IPS-NIHi7 (cell line): ENCODE results near the gene SCG2.
"Not testable (repeated sequence)": the region's sequence is repeated elsewhere in the genome, so short reads cannot be mapped to it uniquely, and the experiment has no call there.

Source experiments
- DNase-seq: peaks from one replicate; pipeline ENCODE4 v3.0.0; 2012; ENCODE audit warnings: mixed read lengths; ENCODE audit errors: extremely low spot score

The SCG2 gene

DNA sequence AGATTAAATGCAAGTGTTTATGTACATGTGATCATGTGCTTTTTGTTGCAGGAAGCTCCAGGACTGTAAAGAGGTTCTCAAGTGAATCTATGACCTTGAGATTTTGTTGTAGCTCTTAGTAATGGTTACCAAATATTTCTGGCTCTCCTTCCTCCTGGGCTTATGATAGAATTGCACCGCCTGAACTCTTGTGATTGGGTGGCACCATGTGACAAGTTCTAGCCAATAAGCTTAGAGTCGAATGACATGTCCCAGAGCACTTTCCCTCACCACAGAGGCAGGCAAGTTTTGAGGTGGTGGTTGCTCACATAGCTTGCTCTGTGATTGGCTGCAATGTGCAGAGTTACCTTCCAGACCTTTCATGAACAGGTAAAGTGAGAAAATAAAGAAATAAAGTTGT lies 8.9 kb upstream of the SCG2 start:
- DNase-seq: no peak

DNA sequence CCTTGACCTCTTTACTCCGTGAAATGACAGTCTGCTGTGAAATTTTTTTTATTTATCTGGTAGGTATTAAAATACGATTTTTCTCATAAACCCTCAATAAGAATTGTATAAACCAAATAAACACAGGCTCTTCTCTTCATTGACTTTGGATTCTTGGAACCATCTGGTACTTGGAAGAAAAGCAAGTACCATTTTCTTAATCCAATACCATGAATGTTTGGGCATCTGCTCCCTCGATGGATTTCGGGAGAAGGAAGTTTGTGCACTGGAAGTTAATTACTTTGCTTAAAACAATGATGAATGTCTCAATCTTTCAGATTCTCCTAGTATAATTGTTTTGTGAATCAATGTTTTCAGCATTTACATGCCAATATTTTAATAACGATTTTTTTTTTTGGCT lies 5.3 kb upstream of the SCG2 start:
- DNase-seq: no peak

DNA sequence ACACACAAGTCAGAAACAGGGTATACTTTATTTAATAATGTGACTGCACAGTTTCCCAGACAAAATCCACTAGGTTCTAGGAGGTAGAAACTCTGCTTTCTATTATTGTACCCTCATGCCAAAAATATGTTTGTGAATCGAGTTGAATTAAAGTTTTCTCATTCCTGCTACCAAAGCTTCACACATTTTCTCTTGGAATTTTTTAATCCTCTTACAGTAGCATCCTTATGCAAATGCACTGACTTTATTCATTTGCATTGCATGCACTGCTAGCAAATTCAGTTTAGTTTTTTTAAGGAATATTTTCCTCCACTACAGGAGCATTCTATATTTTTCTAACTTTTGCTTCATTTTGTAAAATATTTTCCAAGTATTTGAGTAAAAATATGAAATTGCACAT lies 4.8 kb upstream of the SCG2 start:
- DNase-seq: no peak

DNA sequence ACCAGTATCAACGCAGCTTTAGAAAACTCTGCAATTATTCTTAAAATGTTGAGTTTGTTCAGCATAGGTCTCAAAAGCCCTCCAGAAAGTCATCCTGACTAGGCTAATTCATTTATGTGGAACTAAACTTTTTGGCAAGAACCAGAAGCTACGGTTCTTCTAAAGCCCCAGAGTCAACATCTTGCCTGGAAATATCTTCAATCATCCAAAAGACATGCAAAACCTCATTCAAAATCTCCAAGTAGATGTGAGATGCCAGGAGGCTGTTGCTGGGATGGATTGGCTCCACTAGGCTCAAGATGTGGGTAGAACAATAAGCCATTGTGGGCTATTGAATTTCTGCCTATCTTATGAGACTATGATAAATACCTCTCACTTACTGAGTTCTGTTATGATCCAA lies 2.1 kb upstream of the SCG2 start:
- DNase-seq: no peak

DNA sequence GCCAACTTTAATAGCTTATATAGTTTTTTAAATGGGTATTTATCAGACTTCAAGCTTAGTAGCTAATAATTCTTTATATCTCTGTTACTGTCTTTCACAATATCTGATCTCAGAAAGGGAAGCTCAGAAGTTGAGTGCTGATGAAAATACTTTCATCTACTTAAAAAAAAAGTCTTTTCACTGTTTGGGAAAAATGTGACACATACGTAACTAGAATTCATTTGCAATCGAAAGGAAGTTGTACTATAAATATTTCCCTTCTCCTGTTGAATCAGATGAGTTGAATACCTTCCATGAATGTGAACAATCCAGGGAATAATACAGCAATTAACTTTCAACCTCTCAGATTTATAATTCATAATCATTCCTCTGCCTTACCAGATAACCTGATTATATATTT lies 811 bp upstream of the SCG2 start:
- no peak for DNase-seq

DNA sequence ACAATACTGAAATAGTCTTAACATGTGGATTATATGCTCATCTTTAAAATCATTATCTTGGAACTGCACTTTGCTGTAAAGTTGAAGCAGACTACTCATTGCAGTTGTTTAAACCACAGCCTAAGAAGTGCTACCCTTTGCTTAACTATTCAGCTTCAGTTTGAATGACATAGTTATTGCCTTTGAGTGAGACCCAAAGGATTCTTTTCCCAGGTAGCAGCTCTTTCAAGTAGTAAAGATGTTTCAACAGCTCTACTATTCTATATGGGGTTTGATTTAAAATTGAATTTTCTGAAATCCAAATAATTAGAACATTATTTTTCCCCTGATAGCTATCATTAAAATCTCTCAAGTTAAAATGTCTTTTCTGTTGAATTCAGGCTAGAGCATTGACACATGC lies 1.1 kb downstream of the SCG2 start:
- DNase-seq: no peak

DNA sequence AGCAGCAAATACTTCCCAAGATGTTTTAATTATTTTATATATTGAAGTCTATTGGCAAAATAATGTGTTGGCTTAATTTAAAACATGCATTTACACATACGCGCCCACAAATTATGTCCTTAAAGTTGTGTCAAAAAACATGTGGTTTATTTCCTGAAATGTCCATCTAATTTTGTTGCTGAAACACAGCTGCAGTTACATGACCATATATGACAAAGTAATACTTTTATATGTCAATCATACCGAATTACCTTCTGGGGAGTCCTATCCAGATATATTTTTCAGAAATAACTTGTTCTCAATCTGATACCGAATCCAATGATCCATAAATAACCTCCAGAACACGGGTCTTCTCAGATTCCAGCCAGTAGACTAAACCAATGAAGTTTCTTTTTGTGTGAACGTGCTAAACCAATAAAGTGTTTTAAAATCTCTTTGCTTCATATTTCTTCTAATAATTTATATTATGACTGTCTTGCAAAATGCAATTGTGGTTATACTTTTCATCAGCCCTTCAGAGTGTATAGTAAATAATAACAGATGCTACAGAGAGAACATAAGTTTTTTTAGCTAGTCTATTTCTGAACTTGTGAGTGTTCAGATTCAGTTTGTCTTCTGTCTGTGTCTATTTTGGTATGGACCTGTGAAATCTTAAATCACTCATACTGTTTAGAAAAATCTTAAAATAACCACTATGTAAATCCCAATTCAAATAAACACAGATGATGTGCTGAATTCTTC lies 2.4 kb downstream of the SCG2 start:
- DNase-seq: no peak

DNA sequence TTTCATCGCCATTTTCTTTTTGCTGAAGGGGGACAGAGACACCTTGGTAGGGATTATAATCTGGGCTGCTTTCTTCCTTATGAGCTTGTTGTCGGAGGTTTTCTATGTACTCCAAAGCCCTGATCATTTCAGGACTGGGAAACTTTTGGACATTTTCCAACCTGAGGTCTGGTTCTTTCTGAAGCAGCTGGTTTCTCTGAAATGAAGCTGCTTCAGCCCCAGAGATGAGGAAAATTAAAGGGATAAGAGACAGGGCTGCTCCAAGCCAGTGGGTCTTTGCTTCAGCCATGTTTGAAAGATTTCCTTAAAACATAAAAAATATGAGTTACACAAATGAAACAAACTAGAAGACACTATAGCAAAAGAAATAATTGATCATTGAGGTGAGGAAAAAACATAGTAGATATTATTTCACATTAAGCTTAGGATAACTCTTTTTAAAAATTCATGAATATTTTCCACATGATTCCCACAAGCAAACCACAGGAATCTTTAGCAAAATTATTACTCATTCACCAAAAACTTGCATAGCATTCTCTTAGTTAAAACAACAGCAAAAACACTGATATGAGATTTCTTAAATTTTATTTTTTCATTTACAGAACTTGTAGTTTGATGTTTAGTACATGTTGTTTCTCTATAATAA lies 3.0 kb downstream of the SCG2 start:
- no peak for DNase-seq

DNA sequence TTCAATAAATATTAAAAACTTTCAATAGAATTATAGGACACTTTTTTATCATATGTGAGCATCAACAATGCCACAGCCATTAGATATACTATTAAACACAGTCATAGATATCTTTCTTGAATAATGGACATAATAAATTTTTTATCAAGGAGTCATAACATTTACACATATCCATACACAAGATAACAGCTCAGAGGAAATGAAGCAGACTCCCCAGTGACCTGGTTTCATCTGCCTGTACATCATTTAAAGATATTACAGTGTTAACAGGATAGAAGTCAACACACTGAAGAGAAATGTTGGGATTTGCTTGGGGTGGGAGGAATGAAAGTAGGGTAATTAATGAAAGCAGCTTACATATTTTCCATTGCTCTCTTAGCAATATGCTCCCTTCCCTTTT lies 5.1 kb downstream of the SCG2 start:
- DNase-seq: no peak

DNA sequence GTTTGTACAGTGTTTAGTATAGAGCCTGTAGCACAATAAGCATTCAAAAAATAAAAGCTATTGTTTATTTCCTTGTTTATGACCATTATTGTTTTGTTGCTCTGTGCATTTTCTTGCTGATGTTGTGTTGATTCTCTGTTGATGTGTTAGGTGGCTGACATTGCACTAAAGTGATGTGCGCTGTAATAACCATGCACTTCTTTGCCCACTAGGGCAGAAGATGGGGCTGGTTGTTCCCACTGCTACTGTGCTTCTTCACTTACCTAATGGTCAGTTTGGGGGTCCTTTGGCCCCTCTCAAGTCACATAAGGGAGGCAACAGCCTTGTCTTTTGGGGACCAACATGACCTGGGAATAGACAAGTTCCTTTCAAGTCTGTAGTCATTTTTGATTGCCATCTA lies 6.0 kb downstream of the SCG2 start:
- no peak for DNase-seq

DNA sequence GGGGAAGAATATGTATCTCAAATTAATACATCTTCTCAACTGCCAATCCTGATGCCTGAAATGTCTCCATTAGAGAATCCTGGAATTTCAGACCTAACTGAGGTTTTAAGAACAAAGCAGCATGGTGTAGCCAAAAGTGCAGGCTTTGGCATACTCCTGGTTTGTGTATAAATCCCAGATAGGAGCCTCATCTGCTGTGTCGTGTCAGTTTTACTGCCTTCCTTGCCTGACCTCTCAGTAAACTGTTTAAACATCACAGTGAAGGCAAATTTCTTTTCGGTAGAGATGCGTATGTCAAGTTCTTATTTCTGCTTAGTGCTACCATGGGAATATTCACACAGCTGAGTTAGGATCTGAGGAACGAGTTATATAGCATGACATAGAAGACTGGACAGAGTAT lies 7.3 kb downstream of the SCG2 start:
- DNase-seq: no peak

DNA sequence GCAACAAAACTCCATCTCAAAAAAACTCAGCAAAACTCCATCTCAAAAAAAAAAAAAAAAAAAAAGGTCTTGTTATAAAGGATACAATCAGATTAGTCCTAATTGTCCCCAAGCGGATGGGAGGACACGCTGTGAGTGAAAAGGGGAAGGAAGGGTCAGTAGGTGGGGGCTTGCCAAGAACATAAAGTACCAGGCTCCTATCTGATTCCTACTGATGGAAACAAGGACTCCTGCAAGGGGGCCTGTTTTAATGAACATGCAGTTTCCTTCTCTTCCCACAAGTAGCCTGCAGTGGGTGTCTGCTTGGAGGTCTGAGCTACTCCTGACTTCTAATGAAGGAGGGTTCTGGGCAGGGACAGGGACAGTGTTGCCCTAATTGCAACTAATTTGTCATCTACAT lies 7.9 kb downstream of the SCG2 start:
- no peak for DNase-seq

DNA sequence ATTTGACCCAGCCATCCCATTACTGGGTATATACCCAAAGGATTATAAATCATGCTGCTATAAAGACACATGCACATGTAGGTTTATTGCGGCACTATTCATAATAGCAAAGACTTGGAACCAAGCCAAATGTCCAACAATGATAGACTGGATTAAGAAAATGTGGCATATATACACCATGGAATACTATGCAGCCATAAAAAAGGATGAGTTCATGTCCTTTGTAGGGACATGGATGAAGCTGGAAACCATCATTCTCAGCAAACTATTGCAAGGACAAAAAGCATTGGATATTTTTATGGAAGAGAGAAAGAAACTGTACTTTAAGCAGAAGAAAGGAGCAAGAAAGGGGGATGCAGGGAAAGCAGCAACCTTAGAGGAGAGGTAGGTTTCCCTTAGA lies 9.5 kb downstream of the SCG2 start:
- DNase-seq: not testable (repeated sequence)

DNA sequence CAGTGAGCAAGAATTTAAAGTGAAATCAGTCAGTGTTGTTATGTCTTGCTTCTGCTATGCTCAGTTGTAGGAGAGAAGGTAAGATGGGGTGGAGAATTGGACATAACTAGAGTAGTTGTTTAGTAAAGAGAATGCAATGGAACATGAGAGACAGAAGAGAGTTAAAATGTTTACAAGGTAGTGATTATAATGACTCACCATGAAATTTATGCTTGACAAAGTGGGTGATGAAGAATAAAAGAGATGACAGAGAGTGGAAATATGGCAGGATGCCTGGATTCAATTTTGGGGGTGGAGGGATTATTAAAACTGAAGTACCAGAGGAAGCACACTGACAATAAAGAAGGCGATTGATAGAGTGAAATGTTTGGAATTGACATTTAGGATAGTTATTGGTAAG lies 10.6 kb downstream of the SCG2 start:
- no peak for DNase-seq

DNA sequence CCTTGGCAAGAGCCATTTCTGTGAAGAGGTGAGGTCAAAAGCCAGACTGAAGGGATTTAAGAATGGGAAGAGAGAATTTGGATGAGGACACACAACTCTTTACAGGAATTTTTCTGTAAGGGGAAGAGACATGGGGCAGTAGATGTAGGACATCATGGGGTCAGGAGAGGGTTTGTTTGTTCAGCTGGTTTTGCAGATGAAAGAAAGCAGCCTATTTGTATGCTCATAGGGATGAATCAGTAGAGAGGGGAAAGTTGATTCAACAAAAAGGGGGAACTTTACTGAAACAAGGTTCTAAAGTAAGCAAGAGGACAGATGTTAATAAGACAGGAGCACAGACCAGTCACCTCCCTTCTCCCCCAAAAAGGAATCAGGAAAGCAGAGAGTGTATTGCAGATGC lies 11.2 kb downstream of the SCG2 start:
- no peak for DNase-seq

DNA sequence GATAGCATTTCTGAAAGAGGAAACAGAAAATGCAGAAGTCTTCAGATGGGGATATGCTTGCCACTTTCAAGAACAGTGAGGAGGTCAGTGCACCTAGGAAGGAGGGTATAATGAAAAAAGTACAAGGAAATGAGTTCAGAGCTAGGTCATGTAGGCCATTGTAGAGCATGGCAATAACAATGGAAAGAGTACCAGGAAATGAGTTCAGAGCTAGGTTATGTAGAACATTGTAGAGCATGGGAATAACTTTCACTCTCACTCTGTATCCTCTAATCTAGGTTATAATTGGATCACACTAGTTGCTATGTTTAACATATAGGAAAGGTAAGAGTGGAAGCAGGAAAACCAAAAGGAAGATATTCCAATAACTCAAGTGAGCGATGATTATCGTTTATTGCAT lies 12.3 kb downstream of the SCG2 start:
- DNase-seq: no peak

DNA sequence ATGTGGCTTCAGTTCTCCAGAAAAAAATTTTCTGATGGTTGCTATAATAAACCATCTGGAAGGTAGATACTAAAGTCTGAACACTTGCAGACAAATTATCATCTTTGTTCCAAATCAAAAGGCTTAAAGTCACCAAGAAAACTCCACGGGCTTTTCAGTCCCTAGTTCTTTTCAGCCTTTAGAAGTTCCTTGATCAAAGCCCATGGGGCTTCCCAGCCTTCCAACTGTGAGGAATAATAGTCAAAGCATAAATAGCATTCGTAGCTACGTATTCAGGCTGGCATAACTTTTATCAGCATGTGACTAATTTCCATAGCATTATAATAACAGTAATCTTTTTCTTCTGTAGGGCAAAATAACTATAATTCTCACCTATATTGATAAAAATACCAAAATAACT lies 13.9 kb downstream of the SCG2 start:
- DNase-seq: no peak

DNA sequence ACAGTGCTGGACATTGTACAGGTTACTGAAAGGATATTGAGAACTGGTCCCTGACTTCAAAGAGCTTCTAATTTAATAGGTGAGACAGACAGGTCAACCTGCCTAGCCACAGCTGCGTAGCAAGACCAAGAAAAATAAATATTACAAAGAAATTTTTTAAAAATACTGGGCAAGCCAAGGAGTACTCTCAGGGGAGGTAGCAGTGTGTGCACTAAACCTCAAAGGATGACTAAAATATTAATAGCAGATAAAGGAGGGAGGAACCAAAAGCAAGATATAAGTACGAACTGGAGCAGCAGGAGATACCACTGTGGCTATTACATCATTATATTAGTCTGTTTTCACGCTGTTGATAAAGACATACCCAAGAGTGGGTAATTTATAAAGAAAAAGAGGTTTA lies 14.9 kb downstream of the SCG2 start:
- DNase-seq: no peak

DNA sequence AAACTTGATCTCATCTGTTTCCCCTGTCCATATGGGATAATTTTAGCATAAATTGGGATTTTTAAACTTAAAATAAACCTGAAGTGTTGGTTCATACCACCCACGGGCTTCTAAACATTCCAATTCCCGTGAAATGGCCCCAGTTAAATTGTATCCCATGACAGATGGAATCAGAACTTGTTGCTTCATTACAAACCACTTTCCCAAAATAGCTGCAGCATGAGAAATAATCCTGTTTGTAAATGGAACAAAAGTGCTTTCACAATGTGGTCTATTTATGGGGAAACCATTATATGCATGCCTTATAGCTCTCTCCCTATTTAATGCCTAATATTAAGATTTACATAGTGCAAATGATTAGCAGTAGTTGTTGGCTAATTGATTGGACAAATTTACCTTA lies 15.9 kb downstream of the SCG2 start:
- DNase-seq: no peak

DNA sequence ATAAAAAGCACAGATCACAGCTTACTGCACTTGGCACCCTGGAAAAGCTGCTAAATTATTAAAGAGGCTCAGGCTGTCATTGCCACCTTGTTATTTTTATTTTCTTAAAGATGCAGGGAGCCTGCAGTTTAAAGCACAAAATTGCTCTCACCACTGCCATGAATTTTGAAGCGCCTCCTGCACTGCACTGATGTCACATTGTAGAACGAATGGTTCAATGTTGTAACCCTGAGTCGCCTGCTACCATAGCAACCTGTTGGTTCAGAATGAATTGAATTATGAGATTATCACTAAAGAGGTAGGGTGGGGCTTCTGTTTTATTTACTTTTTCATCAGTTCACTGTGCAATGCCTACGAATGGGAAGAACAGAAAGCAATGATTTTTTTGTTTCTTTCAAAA lies 16.5 kb downstream of the SCG2 start:
- DNase-seq: no peak

DNA sequence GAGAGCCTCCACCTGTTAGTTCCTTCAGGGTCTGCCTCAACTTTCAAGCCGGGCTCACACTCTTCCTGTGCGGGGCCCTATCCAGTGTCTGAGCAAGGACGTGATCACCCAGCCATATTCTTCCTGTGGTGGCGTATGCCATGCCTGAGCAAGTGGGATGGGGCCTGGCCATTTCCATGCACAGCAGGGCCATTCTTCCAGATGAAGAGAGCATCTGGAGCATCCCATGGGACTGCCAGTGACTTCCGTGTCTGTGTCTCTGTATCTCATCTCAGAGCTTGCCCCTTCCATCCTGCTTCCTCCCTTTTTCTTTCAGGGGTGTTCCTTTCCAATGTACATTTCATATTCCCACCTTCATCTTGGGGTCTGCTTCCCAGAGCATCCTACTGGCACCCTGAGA lies 20.2 kb downstream of the SCG2 start:
- no peak for DNase-seq

DNA sequence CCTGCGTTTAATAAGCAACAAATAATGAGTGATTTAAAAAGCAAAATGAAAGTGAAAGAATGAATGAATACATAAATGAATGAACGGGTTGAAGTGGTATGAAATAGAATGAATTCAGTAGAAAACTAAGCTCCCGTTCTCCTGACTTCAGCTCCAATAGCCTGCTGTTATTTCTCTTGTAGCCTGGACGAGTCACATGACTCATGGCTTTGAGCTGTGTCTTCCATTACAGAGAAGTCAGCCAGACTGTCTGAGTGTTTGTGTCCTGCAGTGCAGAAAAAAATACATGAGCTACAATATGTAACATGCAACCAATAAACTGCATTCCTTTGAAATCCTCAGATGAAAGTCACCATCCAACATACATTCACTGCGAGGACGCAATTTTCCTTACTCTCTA lies 21.2 kb downstream of the SCG2 start:
- no peak for DNase-seq

DNA sequence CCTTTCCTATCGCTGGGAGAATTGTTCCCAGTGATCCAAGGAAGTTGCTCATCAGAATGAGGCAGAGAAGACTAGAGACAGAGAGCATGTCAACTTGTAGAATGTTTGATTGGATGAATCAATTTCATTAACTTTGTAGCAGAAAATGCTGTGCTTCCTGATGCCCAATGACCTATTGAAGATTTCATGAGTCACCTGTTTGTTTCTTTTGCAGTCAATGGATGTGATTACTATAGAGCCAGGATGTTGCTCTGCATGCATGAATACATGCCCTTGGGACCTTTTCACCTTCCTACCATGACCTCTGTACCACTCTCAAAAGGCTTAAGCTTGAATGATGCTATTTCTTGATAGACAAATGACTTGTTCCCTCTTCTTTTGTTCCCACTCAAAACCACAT lies 23.3 kb downstream of the SCG2 start:
- DNase-seq: no peak

DNA sequence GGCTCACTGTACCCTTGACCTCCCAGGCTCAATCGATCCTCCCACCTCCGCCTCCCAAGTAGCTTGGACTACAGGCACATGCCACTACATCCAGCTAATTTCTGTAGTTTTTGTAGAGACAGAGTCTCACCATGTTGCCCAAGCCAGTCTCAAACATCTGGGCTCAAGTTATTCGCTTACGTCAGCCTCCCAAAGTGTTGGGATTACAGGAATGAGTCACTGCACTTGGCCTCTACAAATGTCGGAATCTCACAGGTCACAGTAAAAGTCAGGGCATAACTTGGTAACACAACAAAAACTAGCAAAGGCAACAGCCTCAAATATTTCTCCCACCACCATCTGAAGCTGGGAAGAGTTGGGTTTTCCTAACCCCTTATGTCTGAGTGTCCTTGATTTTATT lies 25.3 kb downstream of the SCG2 start:
- no peak for DNase-seq
